Aorta (tissue), 5 donors: ENCODE measurements around the gene CDC45. TPM values are rescaled to one million over a fixed set of nuclear protein-coding genes. Genes with fewer than 3 reads are reported as not detected.

Source experiments
- ATAC-seq: fragments of 200-7000 bp; cut with Tn5 transposase; one replicate; pipeline ENCODE4 v1.9.1; 2022; ENCODE audit warnings: moderate library complexity; ENCODE audit not compliant: low FRiP score
- DNase-seq, 2 donors: peaks; one replicate each; pipeline ENCODE4 v3.0.0-alpha.2; 2020
- H3K27ac ChIP-seq, 2 donors: one replicate each; pipeline ENCODE4 v1.5.1; 2013; ENCODE audit warnings: low read length in 2 of 2, mild to moderate bottlenecking in 2 of 2, moderate library complexity in 2 of 2, control low read depth in 1 of 2, inconsistent platforms in 1 of 2, low read depth in 1 of 2
- H3K27me3 ChIP-seq, 2 donors: one replicate each; pipeline ENCODE4 v1.6.1; 2013; ENCODE audit warnings: control low read depth in 1 of 2, low read length in 1 of 2, mild to moderate bottlenecking in 1 of 2, moderate library complexity in 1 of 2; ENCODE audit not compliant: insufficient read depth in 2 of 2, control insufficient read depth in 1 of 2
- H3K36me3 ChIP-seq, 2 donors: one replicate each; pipeline ENCODE4 v1.6.1; 2013; ENCODE audit warnings: control low read depth in 1 of 2, low read length in 1 of 2, mild to moderate bottlenecking in 1 of 2; ENCODE audit not compliant: insufficient read depth in 2 of 2, control insufficient read depth in 1 of 2
- H3K4me1 ChIP-seq, 2 donors: one replicate each; pipeline ENCODE4 v1.6.1; 2013; ENCODE audit warnings: low read length in 2 of 2, control low read depth in 1 of 2, mild to moderate bottlenecking in 1 of 2, moderate library complexity in 1 of 2; ENCODE audit not compliant: insufficient read depth in 2 of 2, control insufficient read depth in 1 of 2
- H3K4me3 ChIP-seq, 2 donors: one replicate each; pipeline ENCODE4 v1.5.1; 2013; ENCODE audit warnings: low read length in 2 of 2, control low read depth in 1 of 2, mild to moderate bottlenecking in 1 of 2
- H3K9me3 ChIP-seq: one replicate; pipeline ENCODE4 v1.6.1; 2013; ENCODE audit warnings: mild to moderate bottlenecking, low read length; ENCODE audit not compliant: control insufficient read depth
- WGBS, 2 donors: extraction: QIAGEN DNeasy Blood & Tissue Kit; methylation state at CpG; one replicate each; pipeline ENCODE4 v1.1.7; 2013; 5-methylcytosine and 5-hydroxymethylcytosine counted together
- intact Hi-C, 2 donors: fragments of 100-400 bp; cut with DNase I; formaldehyde crosslinking; loops; one replicate each; pipeline versions ENCODE4 v1.14.2 to v1.15.0; 2022
- polyA plus RNA-seq, 2 donors: library from polyadenylated mRNA; stranded (reverse); fragments of 200-250 nt; gene quantifications; one replicate each; pipeline ENCODE4 v1.2.3, GENCODE V29; 2013
- total RNA-seq, 2 donors: library from RNA; stranded (reverse); fragmentation: NEBNext Ultra II Directional; extraction: Animal tissue kit (Norgen Biotek cat#: 25700); gene quantifications; one replicate each; pipeline ENCODE4 v1.2.1, GENCODE V29; 2021
- donor health status: healthy with polysubstance abuse.
- donor health status: Bipolar disorder and iron deficiency.
- donor health status: DM: no; HTN: no; CAD: no.
- donor health status: DM: no; HTN: no; CAD: no.
- donor health status: DM: yes; HTN: yes; CAD: no.

The CDC45 gene
- total and polyA plus RNA-seq, 4 donors, result 0.63 to 1.3 (median 0.85) TPM

- intact Hi-C loops, result loop anchor here in 1 of 2 donors (10.0 kb wide), 1 partner anchor 107 kb away; no protein-coding TSS in a partner anchor
- Histone ChIP-seq H3K27me3 (no peaks in the 10 kb centered on the region), H3K36me3 (no peaks in the 10 kb centered on the region), H3K4me1 (no peaks in the 10 kb centered on the region), H3K27ac (no peak overlapping the region), H3K9me3 (peaks cover 2% of the 10 kb centered on the region), H3K4me3 (no peak overlapping the region)
- ATAC-seq (no peak), DNase-seq (peak in 1 of 2 donors; percentile 62)
- WGBS, 2 donors, result 88 to 95% methylated on average over 11 to 12 of the region's 12 CpGs
These were observed 38.3 kb downstream of the CDC45 start for GRCh38 chr22:19517919-19518611.

- H3K36me3 ChIP-seq, result no peaks in the 10 kb centered on the region
- ATAC-seq (no peak), DNase-seq (no peak)
- H3K4me3 ChIP-seq, result no peak overlapping the region
- no peaks in the 10 kb centered on the region for H3K27me3 ChIP-seq
- WGBS, 2 donors, result 89 to 90% methylated on average over 10 of the region's 10 CpGs
- no peaks in the 10 kb centered on the region for H3K4me1 ChIP-seq
- intact Hi-C loops, result loop anchor here in 1 of 2 donors (10.0 kb wide), 1 partner anchor 106 kb away; no protein-coding TSS in a partner anchor
- H3K27ac ChIP-seq, result no peak overlapping the region
- peaks cover 2% of the 10 kb centered on the region for H3K9me3 ChIP-seq
These were observed 38.9 kb downstream of the CDC45 start for GRCh38 chr22:19518635-19519034.

DNA sequence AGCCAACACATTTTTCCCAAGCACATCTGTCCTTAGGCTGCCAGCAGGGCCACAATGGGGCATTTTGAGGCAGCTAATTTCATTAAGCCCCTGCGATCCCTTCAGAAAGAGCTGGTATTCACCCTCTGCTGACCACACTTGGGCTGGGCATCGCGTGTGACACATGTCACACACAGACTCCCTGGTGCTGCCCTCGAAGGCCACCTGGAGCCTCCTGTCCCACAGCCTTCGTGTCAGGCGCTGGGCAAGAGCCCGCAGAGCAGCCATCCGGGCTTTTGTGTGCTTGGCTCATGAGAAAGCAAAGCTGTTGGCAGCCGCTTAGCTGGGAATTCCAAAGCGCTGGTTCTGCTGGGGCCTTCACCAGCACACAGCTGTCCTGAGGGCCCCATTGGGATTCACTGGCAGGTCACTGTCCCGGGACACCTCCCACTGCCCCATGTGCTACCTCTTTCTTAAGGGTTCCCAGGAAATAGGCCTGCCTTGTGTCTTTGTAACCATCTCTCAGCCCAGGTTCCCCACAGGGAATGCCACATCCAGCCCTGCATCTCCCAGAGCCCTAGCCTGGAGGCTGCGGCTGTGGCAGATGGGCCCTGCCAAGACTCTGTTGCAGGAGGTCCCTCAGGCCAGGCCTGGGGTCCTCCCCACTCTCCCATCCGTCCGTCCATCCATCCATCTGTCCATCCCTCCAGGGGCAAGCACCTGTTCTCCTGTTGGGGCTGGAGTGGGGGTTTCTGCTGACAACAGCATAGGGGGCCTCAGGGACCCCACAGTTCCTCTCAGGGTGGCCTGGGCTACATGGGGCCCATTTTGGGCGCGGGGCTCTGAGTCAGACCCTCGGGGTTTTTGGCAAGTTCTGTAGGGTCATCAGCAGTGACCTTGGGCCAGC, 39.6 kb downstream of the CDC45 start:
- Histone ChIP-seq H3K36me3 (no peaks in the 10 kb centered on the region), H3K27me3 (no peaks in the 10 kb centered on the region), H3K27ac (no peak overlapping the region), H3K4me1 (no peaks in the 10 kb centered on the region), H3K4me3 (no peak overlapping the region), H3K9me3 (peaks cover 2% of the 10 kb centered on the region)
- peak in 1 of 2 donors; percentile 65 for DNase-seq
- intact Hi-C loops, result loop anchor here in 1 of 2 donors (10.0 kb wide), 1 partner anchor 106 kb away; no protein-coding TSS in a partner anchor
- 85 to 93% methylated on average over 17 of the region's 17 CpGs for WGBS, 2 donors
- no peak for ATAC-seq

GRCh38 chr22:19520007-19520406, 40.3 kb downstream of the CDC45 start:
- Histone ChIP-seq H3K36me3 (no peaks in the 10 kb centered on the region), H3K4me1 (no peaks in the 10 kb centered on the region), H3K27me3 (no peaks in the 10 kb centered on the region), H3K27ac (no peak overlapping the region), H3K4me3 (no peak overlapping the region), H3K9me3 (no peaks in the 10 kb centered on the region)
- peak in 1 of 2 donors; percentile 39 for DNase-seq
- WGBS, 2 donors, result 85 to 92% methylated on average over 6 of the region's 6 CpGs
- no peak for ATAC-seq
- intact Hi-C loops, result no loop called here

DNA sequence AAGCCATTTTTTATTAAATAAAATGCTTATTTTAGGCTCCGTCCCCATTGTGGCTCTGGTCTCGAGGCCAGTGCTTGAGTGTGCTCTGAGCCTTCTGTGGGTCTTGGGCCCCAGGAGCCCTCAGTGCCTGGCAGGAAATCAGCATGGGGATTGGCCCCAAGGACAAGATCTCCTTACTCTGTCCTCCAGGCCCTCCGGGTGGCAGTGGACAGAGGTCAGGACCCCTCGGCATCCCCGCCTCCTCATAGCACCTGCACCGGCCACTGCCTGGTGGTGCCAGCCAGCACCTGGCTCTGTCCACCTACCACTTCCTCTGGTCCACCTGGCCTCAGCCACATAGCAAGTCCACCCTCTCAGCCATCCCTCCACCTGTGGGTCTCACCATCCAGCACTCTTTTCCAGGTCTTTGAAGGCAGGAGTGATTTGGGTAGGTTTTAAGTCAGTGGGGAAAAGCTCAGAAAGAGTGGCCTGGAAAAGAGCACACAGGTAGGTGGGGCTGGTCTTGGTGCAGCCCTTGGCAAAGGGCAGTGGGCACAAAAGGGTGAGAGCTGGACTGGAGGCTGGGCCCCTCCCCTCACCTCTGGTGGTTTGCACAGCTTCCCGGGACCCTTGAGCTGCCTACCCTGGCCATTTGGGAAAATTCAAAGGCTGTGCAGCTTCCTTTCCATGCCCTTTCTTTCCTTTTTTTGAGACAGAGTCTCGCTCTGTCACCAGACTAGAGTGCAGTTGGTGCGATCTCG, 41.0 kb downstream of the CDC45 start:
- intact Hi-C loops, result no loop called here
- ATAC-seq (no peak), DNase-seq (peak in 1 of 2 donors; percentile 48)
- Histone ChIP-seq H3K4me3 (no peak overlapping the region), H3K36me3 (no peaks in the 10 kb centered on the region), H3K9me3 (no peaks in the 10 kb centered on the region), H3K4me1 (no peaks in the 10 kb centered on the region), H3K27ac (no peak overlapping the region), H3K27me3 (no peaks in the 10 kb centered on the region)
- 95 to 96% methylated on average over 10 of the region's 10 CpGs for WGBS, 2 donors

DNA sequence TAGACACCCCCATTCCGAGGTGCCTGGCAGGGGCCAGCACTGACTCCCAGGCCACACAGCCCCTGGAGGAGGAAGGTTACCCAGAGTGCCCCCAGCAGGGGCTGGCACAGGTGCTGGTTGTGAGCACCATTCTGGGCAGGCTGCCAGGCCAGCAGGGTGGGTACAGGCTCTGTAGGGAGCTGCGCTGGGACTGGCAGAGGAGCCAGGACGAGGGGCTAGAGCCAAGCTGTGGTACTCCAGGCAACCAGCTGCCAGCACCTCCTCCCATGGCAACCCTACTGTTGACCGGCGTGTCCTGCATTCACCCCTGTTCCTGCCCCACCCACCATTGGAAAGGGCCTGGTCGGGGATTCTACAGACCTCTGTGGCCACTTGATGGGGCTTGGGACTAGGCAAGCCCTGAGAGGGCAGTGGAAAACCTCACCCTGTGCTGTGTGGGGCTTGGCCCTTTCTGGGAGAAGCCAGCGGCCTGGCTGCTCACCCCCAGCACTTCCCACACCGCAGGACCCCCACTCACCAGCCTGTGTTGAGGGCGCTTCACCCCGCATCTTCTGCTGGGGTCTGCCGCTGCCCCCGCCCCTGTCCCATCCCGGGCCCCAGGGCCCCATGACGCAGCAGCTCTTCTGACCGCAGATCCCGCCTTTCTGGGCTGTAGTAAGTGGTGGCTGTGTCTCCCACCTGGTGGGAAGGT, 42.6 kb downstream of the CDC45 start:
- no peaks in the 10 kb centered on the region for H3K27me3 ChIP-seq
- ATAC-seq (no peak), DNase-seq (peak in 1 of 2 donors; percentile 75)
- no peak overlapping the region for H3K27ac ChIP-seq
- H3K9me3 ChIP-seq, result no peaks in the 10 kb centered on the region
- no peaks in the 10 kb centered on the region for H3K36me3 ChIP-seq
- intact Hi-C loops, result no loop called here
- no peaks in the 10 kb centered on the region for H3K4me1 ChIP-seq
- H3K4me3 ChIP-seq, result no peak overlapping the region
- 69 to 75% methylated on average over 16 of the region's 16 CpGs for WGBS, 2 donors

GRCh38 chr22:19522881-19523239, 43.1 kb downstream of the CDC45 start:
- ATAC-seq, result no peak
- 31 to 32% methylated on average over 9 of the region's 9 CpGs for WGBS, 2 donors
- DNase-seq, result peak in 1 of 2 donors; percentile 59

More at GRCh38 chr22:19522881-19523239, 43.1 kb downstream of the CDC45 start:
- H3K36me3 ChIP-seq, result no peaks in the 10 kb centered on the region
- H3K27ac ChIP-seq, result no peak overlapping the region
- H3K4me1 ChIP-seq, result no peaks in the 10 kb centered on the region
- intact Hi-C loops, result no loop called here
- no peaks in the 10 kb centered on the region for H3K9me3 ChIP-seq
- H3K4me3 ChIP-seq, result no peak overlapping the region
- H3K27me3 ChIP-seq, result no peaks in the 10 kb centered on the region
